Activated CD4-positive, alpha-beta T cell treated with anti-CD3 and anti-CD28 coated beads, Interleukin-10, Interleukin-2, amounts not matched to agents 100 ng/mL and 50 ng/mL, durations not matched to agents 16 hours and 8 hours (primary cell): Measurements from ENCODE around the gene NPY1R.

Experiments used
- DNase-seq: peaks from one replicate; pipeline ENCODE4 v3.0.0-alpha.2; 2020

Gene NPY1R

DNA sequence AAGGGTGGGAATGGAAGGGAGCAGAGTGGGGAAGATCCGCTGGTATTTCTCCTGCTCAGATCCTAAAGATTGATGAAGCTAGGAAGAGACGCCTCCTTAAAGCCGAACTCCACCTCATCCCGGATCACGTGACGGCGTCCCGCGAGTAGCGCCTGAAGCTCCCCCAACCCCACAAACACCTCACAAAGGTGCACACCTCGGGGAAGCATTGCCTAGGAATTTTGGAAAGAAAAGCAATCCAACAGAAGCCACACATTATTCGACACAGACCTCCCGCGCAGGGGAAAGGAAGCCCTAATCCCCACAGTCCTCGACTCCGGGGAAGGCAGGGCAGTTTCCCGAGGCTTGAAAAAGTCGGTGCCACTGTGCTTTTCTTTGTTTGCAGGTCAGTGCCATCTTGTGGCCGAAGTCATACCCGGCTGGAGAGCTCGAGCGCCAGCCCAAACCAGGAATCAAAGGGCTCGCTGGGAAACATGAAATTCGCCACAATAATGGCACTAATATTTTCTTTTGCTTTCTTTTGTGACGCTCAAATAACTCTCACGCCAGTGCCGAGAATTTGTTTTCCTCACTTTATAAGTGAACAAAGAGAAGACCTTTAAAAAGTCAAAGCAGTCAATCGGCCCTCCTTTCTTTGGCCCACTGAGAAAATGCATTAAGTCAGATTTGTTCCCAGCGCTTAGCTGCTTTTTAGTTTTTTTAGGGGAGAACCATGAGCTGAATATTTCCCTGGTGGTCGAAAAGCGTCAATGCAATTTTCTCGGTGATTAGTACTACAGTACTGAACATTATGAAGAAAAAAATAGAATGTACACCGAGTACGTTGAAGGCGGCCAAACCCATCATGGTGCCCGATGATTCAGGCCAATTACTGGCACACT is at the start of gene NPY1R:
TSS of gene NPY1R (minus strand) at position 71 of the 881 bp plus-strand sequence. CDS start 6,042 bp downstream, outside the sequence.
- peak; percentile 44 for DNase-seq

DNA sequence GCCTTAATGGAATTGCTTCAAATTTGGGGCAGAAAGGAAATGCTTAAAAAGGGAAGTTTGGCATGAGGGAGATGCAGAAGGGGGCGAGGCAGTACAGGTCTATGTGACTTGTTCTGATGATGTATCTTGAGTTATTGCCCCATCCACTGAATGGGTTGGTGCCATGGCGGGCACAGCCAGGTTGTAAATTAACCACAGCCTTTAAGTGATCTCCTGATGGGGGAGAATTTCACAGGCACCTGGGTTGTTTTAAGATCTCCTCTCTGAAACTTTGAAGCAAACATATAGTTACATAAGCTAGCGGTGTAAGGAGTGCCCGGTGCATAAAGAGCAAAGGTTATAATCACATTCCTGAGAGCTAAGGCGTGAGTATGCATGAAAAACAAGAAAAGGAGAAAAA is 48.3 kb upstream of the NPY1R start:
- no peak for DNase-seq

DNA sequence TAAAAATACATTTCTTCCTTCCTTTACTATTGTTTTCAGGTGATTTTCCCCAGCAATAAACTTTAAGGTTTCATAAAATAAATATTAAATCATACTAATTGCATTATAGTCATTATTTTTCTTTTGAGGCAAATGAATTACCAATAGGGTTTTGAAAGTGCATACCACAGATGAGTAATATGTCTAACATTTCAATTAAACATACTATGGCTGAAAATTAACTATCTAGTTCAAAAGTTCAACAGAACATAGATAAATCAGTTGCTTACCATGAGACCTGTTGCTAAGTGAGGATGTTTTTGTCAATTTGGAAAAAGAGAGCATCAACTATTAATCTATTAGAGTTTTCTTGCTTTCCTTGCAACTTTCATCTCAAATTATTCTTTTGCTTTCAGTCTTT is 46.3 kb upstream of the NPY1R start:
- no peak for DNase-seq

DNA sequence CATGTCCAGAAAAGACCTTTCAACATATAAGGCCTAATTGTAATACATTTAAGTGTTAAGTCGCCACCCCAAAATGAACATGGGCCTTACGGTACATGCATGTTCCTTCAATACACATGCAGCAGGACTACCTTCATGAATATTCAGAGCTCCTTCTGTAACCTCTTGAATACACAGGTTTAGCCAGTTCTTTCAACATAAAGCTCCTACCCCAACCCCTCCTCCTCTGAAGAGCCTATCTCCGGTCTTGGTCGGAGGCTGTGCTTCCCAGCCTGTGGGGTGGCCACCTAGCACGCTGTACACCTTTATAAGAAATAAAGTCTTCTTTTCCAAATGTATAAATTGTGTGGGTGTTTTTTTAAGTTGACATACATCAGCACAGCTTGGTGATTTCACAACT is 39.6 kb upstream of the NPY1R start:
- DNase-seq = no peak

DNA sequence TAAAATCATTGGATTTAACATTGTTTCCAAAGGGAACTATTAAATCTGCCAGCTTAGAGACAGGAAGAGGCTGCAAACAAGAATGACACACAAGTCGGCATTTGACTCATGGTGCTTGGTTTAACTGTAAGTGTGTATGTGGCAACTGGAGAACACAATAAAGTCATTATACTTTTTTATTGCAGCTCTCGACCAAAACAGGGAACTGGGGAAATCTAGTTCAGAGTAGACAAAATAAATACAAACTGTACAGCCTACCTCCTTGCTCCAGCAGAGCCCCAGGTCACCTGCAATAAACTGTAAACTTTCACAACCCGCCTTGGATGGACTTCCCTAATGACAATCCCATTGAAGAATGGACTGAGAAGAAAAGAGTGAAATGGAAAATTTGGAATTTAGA is 35.3 kb upstream of the NPY1R start:
- DNase-seq = no peak

DNA sequence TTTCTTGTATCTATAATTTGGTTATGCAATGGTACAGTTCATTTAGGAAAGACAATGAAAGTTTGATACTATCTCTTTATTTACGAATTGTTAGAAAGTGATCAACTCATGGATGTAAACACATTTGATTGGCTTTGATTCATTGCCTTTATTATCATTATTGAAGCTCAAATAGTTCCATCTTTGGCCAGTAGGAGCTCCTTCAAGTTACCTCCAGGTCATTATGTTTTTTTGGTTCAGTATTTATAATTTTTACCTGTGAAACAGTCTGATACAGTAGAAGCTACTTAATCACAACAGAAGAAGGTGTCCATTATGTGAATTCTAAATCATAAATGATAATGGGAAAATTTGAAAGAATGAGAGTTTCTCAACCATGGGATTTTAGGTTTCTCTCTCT is 23.7 kb upstream of the NPY1R start:
- DNase-seq = no peak

DNA sequence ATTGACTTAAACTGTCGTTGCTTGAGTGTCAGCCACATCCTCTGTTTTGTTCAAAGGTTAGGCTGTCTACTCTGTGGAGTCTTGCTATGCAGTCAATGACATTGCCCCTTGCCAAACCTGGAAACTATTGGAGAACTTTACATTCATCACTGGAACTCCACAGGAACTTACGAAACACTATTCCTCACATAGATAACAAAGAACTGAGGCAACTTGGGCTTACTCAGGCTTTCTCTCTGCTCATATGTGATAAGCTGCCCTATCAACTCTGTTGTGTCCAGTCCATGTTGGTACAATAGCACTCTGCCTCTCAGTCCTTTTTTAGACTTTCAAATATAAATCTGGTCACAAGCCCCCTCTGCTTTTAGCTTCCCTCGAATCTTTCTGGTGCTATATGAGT is 20.7 kb upstream of the NPY1R start:
- no peak for DNase-seq

DNA sequence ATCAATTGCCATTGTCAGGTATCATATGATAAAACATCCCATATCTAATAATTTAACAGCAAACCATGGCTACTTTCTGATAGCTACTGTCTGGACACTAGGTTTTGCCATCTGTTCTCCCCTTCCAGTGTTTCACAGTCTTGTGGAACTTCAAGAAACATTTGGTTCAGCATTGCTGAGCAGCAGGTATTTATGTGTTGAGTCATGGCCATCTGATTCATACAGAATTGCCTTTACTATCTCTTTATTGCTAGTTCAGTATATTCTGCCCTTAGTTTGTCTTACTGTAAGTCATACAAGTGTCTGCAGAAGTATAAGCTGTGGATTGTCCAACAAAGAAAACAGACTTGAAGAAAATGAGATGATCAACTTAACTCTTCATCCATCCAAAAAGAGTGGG is 18.3 kb upstream of the NPY1R start:
- DNase-seq = no peak

DNA sequence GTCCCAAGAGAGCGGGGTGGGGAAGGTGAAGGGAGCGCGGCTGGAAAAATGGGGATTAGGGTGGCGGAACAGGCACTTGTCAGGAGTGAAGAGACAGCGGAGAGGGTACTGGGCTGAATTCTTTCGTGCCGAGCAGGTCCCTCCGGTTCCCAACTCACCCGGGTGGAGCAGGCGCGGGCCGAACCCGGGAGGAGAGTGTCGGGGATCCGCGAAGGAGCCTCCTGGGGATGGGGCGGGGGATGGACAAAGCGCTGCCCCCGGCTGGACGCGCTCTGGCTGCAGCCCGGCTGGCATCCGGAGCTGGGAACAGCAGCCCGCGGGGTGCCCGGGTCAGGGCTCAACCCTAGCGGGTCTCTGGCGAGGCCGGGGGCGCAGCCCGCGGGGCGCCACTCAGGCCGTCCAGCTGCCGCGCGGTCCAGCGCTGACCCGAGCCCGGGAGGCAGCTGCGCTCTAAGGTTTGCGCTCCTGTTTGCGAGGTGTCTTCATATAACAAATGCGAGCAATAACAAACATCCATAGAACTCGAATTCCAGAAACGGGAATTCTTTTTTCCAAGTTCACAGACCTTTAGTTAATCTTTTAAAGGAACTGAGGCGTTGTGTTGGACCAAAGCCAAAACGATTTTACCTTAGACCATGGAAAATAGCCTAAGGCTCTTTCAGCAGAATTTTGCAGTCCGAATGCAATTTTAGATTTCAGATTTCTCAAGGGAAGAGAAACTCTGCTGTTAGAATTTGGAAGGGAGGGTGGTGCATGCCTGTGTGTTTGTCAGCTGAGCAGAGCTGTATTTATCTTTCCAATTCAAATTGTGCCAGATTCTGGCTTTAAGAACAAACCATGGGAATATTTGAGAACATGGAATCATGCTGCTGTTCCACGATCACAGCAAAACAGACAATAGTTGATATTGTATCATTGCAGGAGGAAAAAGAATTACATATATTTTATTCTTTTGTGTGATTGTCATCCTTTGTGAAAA is 12.0 kb upstream of the NPY1R start:
- no peak for DNase-seq

DNA sequence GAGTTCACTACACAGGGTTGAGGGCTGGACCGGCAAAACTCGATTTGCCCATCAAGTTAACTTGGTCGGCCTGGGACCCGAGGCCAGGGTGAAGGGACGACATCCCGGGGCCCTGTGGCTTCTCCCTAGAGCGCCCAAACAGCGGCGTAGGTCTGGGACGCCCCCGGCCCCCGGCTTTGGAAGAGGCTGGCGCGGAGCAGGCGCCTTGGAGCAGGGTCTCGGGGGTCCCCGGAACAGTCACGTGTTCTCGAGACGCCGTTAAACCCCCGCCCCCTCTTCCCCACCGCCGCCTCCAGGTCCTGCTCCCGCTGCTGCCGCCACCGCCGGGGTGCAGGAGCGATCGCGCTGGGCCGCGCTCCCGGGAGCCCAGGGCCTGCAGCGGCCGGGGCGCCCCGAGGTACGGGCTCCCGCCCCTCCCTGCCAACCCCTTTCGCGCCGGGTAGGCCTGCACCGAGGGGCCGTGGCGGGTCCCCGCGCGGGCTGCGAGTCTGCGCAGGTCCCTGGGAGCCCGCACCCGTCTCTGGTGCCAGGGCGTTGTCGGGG is 11.3 kb upstream of the NPY1R start, which contains the start of gene NPY5R:
TSS of gene NPY5R (plus strand) at position 289 of the 543 bp plus-strand sequence. CDS start 6,382 bp downstream, outside the sequence.
- no peak for DNase-seq

DNA sequence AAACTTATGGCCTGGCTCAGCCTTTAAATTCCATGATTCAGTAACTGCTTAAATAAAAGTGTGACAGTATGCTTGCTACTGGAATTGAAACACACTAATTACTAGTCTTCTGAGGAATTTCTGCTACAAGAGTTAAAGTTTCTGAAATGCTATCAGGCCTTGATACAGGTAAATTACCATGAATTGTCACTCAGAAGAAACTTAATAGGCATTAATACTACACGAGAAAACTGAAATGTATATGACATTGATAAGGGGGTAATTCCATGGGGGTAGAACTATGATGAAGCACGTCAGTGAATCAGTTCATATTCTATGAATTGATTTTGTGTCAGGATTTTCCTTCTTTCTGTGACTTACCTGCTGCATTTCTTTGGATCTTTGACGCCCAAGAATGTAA is 3.0 kb upstream of the NPY1R start:
- no peak for DNase-seq

DNA sequence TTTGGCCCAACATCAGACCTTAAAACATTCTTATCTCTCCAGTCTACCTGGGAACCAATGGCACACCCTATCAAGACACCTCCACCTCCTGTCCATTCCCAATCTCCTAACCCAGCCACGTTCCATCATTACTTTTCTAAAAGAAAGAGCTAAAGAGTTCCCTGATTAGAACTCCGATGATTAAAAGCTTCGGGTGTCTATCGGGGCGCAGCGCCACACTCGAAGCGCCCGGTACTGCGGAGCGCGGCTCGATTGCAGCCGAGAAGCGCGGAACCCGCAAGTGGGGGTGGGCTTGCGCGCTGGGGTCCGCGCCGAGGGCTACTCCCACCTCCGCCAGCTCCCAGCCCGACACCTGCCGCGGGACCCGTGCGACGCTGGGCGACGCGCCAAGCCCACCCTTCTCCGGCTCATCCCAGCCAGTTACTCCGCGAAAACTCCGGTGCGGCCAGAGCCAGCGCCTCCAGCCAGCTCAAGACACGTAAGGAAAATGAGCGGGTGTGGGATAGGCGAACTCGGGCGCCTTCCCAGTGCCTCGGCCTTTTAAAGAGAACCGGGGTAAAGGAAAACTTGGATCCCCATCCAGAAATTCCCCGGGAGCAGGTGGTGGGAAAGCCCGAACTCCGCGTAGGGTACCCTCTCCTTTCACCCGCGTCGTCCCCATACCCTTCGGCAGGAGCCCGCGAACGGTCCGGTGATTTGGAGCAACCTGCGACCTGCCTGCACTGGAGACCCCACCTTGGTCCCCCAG is 593 bp downstream of the NPY1R start:
- DNase-seq = no peak

DNA sequence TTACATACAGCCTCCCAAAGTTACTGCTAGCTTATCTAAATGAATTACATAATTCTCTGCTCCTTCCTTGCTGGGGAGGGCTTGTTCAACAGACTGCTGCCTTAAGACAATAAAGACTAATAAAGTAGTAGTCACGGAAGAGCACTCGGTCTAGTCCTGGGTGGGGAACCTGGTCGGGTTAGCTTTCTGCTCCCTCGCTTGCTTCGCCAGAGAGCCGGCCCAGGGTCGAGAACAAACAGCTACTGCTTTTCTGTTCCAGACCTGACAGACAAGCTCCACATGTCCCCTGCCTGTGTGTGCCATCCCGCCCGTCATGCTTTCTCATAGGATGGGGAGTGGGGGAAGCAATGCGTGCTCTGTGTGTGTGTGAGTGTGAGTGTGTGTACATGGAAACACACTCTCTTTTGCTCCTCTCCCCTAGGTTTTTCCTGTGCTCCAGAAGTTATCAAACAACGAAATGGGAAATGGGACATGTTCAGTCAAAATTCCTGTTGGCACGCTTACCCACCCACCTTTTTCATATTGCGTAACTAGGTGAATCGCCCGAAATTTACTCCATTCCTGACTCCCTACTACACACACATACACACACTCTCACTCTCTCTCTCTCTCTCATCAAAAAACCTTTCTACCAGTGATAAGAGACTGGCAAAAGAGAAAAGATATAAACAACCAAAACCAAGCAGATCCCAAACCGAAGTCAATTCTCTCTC is 1.3 kb downstream of the NPY1R start:
- DNase-seq = no peak

DNA sequence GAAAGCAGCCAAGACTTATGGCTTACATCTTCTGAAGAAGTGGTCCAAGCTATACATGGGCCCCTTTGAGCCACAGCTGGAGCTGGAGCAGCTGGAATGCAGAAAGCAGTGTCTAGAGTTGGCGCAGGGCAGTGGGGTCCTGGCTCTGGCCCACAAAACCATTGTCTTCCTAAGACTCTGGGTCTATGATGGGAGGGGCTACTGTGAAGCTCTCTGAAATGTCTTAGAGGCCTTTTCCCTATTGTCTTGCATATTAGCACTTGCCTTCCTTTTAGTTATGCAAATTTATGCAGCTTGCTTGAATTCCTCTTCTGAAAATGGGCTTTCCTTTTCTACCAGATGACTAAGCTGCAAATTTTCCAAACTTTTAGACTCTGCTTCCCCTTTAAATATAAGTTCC is 15.3 kb downstream of the NPY1R start:
- no peak for DNase-seq

DNA sequence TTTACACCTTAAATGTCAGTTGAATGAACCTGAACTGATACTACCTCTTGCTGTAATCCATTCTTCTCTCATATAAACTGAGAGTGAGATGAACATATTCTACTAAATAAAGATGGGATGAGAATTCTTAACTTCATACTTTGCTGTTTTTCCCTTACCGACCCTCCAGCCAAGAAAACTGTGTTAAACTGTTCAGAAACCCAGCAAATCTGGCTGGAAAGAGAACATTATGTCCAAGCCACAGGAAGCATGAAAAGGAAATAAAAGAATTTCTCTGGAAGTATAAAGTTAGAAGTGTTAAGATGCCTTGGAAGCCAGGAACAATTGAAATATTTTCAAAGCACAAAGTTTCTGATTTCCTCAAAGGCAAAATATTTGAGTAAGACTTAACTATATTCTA is 22.9 kb downstream of the NPY1R start:
- no peak for DNase-seq

DNA sequence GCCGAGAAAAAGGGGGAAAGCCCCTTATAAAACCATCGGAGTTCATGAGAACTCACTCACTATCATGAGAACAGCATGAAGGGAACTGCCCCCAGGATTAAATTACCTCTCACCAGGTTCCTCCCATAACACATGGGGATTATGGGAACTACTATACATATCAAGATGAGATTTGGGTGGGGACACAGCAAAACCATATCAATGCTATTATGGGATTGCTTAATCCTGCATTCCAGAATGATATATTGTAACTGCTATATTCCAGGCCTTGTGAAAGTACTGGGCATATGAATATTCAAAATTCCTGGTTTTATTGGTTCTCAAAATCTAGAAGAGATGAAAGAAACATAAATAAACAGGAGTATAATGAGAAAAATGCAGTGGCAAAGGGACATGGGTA is 29.3 kb downstream of the NPY1R start:
- DNase-seq = no peak

DNA sequence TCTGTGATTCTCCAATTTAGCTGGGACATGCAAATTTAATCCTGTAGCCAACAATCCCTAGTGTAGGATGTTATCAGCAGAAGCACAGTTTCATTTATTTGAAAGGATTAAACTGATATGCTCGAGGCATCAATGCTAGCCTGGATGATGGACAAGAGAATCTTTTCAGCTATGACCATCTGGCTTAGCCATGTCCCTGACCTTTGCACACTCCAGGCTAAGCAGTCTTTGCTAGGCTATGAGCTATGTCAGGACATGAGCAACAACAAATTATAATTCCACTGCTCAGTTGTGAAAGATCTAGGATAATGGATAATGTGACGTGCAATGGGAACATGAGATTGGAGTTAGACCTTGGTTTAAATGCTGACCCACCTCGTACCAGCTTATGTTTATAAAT is 32.0 kb downstream of the NPY1R start:
- no peak for DNase-seq

DNA sequence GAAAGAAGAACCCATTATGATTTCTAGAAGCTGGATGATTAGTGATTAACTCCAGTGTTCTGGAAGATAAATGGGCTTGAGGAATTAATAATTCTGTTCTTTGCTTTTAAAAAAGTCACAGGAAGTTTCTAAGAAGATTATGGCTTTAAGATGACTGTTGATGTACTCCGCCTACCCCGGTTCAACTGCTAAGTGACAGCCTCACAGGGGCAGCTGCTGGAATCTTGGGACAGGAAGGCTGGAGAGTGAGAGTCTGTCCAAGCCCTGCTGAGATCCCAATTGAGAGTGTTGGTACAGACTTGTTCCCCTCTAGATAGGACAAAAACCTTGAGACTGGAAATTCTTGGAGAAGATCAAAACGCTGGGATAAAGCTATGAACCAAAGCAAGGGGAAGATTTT is 37.3 kb downstream of the NPY1R start:
- no peak for DNase-seq

DNA sequence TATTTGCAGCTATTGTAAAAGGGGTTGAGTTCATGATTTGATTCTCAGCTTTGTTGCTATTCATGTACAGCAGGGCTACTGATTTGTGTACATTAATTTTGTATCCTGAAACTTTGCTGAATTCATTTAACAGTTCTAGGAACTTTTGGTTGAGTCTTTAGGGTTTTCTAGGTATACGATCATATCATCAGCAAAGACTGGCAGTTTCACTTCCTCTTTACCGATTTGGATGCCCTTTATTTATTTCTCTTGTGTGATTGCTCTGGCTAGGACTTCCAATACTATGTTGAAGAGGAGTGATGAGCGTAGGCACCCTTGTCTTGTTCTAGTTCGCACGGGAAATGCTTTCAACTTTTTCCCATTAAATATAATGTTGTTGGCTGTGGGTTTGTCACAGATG is 48.1 kb downstream of the NPY1R start:
- DNase-seq = peak; percentile 2

DNA sequence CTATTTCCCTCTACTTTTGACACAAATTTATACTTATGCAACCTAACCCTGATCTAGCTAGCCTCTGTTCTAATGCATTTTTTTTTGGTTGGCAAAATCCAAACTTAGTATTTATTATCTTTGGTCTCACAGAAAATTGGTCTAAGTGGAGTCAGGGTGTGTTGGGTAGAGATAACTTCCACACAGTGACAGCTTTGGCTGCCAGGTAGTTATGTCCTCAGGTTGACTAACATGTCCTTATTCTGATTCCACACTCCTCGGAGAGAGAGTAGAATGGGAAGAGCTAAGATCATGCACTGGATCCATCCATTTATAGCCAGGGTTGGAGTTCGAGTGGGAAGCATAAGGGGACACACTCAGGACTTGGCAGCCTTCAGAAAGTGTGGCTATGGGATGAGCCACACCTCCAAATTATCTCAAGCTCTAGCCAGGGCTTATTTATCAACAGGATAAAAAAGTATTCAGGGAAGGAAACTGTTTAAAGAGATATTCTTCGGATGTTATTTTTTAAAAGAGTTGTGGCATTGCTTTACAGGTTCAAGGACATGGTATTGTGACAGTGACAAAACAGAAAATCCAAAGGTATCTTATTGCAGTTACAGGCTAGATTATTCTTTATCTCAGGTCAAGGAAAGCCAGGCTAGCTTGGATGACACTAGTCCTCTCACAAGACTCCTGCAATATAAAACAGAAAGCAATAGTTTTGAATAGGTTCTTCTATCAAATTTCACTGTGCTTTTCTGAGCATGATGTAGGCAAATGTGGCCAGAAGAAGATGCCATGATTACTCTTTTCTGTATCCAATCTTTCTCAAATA is 51.5 kb downstream of the NPY1R start:
- no peak for DNase-seq

DNA sequence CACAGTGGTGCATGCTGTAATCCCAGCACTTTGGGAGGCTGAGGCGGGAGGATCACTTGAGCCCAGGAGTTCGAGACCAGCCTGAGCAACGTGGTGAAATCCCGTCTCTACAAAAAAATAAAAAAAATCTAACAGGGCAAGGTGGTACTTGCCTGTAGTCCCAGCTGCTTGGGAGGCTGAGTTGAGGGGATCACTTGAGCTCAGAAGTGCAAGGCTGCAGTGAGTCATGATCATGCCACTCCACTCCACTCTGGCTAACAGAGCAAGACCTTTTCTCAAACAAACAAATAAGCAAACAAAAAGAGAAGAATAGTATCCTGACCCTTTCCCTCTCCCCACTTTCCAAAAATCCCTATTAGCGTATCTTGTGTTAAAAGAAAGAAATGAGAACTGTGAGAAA is 52.7 kb downstream of the NPY1R start:
- DNase-seq = no peak
